HepG2 (cell line): ENCODE data around the gene TMEM253. TPM values are rescaled to one million over a fixed set of nuclear protein-coding genes. Genes with fewer than 3 reads are reported as not detected.

ENCODE experiments used
- CHD2 ChIP-seq: IDR thresholded peaks from 2 replicates; pipeline ENCODE4 v1.6.1; 2011; ENCODE audit warnings: low read depth, low read length, improper control_type of control experiment
- ESRRA ChIP-seq: sonication (generic); formaldehyde crosslinking; IDR thresholded peaks from 2 replicates; pipeline ENCODE4 v1.5.1; 2020; ENCODE audit warnings: mild to moderate bottlenecking, low read depth, missing genetic modification reagents
- HMG20B ChIP-seq: conservative IDR thresholded peaks from 2 replicates; pipeline ENCODE4 v1.6.1; 2016; ENCODE audit warnings: missing genetic modification reagents, missing compliant biosample characterization
- KLF13 ChIP-seq: sonication (generic); formaldehyde crosslinking; IDR thresholded peaks from 2 replicates; pipeline ENCODE4 v1.4.0; 2020; ENCODE audit warnings: mild to moderate bottlenecking, missing genetic modification reagents
- MBD4 ChIP-seq: IDR thresholded peaks from 2 replicates; pipeline ENCODE4 v1.6.1; 2012; ENCODE audit warnings: low read length, inconsistent platforms, borderline replicate concordance
- MED13 ChIP-seq: sonication (generic); formaldehyde crosslinking; IDR thresholded peaks from 2 replicates; pipeline ENCODE4 v1.5.0; 2020; ENCODE audit warnings: missing genetic modification reagents
- NFYC ChIP-seq: IDR thresholded peaks from 2 replicates; pipeline ENCODE4 v1.6.1; 2016; ENCODE audit warnings: missing genetic modification reagents, missing compliant biosample characterization
- PHF20 ChIP-seq: sonication (generic); formaldehyde crosslinking; IDR thresholded peaks from 2 replicates; pipeline ENCODE4 v1.5.0; 2020; ENCODE audit warnings: mild to moderate bottlenecking, missing genetic modification reagents
- PTBP1 ChIP-seq: fragments of 200-400 bp; formaldehyde crosslinking; IDR thresholded peaks from 2 replicates; pipeline ENCODE4 v1.6.1; 2018; ENCODE audit warnings: low read length, low read depth; ENCODE audit not compliant: poor library complexity, severe bottlenecking
- RBAK ChIP-seq: sonication (generic); formaldehyde crosslinking; IDR thresholded peaks from 2 replicates; pipeline ENCODE4 v1.5.1; 2020; ENCODE audit warnings: mild to moderate bottlenecking, missing genetic modification reagents
- RXRB ChIP-seq: IDR thresholded peaks from 2 replicates; pipeline ENCODE4 v1.6.1; 2016; ENCODE audit warnings: borderline replicate concordance, missing genetic modification reagents, missing compliant biosample characterization
- SAP130 ChIP-seq: IDR thresholded peaks from 2 replicates; pipeline ENCODE4 v1.6.1; 2016; ENCODE audit warnings: low read depth
- SIN3B ChIP-seq: fragments of 150-350 bp; IDR thresholded peaks from 2 replicates; pipeline ENCODE4 v1.6.1; 2014; ENCODE audit warnings: low read length
- SIX4 ChIP-seq: sonication (generic); formaldehyde crosslinking; IDR thresholded peaks from 2 replicates; pipeline ENCODE4 v1.4.0; 2020; ENCODE audit warnings: missing genetic modification reagents
- SSRP1 ChIP-seq: IDR thresholded peaks from 2 replicates; pipeline ENCODE4 v1.6.1; 2016; ENCODE audit warnings: control low read depth
- TARDBP ChIP-seq: sonication (generic); formaldehyde crosslinking; IDR thresholded peaks from 2 replicates; pipeline ENCODE4 v1.8.0; 2022; ENCODE audit warnings: mild to moderate bottlenecking, missing genetic modification reagents
- ZBTB8A ChIP-seq: sonication (generic); formaldehyde crosslinking; IDR thresholded peaks from 2 replicates; pipeline ENCODE4 v1.4.0; 2020; ENCODE audit warnings: mild to moderate bottlenecking, low read depth, missing genetic modification reagents, borderline replicate concordance
- ZNF143 ChIP-seq: sonication (generic); formaldehyde crosslinking; IDR thresholded peaks from 2 replicates; pipeline ENCODE4 v1.4.0; 2020; ENCODE audit warnings: missing genetic modification reagents
- ZNF256 ChIP-seq: sonication (generic); formaldehyde crosslinking; conservative IDR thresholded peaks from 2 replicates; pipeline ENCODE4 v1.4.0; 2020; ENCODE audit warnings: missing genetic modification reagents
- ZNF296 ChIP-seq: sonication (generic); formaldehyde crosslinking; conservative IDR thresholded peaks from 2 replicates; pipeline ENCODE4 v1.5.0; 2020; ENCODE audit warnings: mild to moderate bottlenecking, missing genetic modification reagents
- ZNF446 ChIP-seq: sonication (generic); formaldehyde crosslinking; IDR thresholded peaks from 2 replicates; pipeline ENCODE4 v1.5.0; 2020; ENCODE audit warnings: mild to moderate bottlenecking, missing genetic modification reagents
- ZNF577 ChIP-seq: sonication (generic); formaldehyde crosslinking; IDR thresholded peaks from 2 replicates; pipeline ENCODE4 v1.4.0; 2020; ENCODE audit warnings: mild to moderate bottlenecking, low read depth, missing genetic modification reagents, borderline replicate concordance
- ZNF768 ChIP-seq: sonication (generic); formaldehyde crosslinking; IDR thresholded peaks from 2 replicates; pipeline ENCODE4 v1.4.0; 2020; ENCODE audit warnings: missing genetic modification reagents
- polyA plus RNA-seq, 8 experiments: library from polyadenylated mRNA; depleted of rRNA in 3 of 8; stranded (reverse) in 7 of 8; unstranded in 1 of 8; fragments of >200 nt; fragmentation: Illumina TruSeq in 4 of 8; extraction: Trizol in 4 of 8; gene quantifications; 2 replicates each; pipeline versions ENCODE4 v1.2.1 to v1.2.3, GENCODE V29; 2011 to 2016; ENCODE audit warnings: low read depth in 4 of 8, missing spikeins in 1 of 8, mixed read lengths in 1 of 8; ENCODE audit not compliant: insufficient read depth in 1 of 8
- total RNA-seq, 5 experiments: library from RNA; depleted of rRNA; stranded (reverse); fragments of >200 nt; fragmentation: Illumina TruSeq; extraction: Trizol; gene quantifications; 2 replicates each; pipeline ENCODE4 v1.2.3, GENCODE V29; 2016; ENCODE audit warnings: low read depth in 1 of 5
- TF ChIP-seq, protein P1 (sequence below): sonication (generic); formaldehyde crosslinking; IDR thresholded peaks from 2 replicates; pipeline ENCODE4 v1.5.0; 2020; ENCODE audit warnings: missing genetic modification reagents, mild to moderate bottlenecking, borderline replicate concordance
- TF ChIP-seq, protein P2 (sequence below): sonication (generic); formaldehyde crosslinking; IDR thresholded peaks from 2 replicates; pipeline ENCODE4 v1.8.0; 2022; ENCODE audit warnings: mild to moderate bottlenecking, missing genetic modification reagents
- TF ChIP-seq, protein P3 (sequence below): sonication (generic); formaldehyde crosslinking; IDR thresholded peaks from 2 replicates; pipeline ENCODE4 v1.5.1; 2020; ENCODE audit warnings: mild to moderate bottlenecking, missing genetic modification reagents

The TMEM253 gene
- total and polyA plus RNA-seq, 2 of the 13 experiments (the other 11 are each of a cell fraction or from before 2014, with no cell fraction given), result 0.29 to 0.45 TPM

DNA sequence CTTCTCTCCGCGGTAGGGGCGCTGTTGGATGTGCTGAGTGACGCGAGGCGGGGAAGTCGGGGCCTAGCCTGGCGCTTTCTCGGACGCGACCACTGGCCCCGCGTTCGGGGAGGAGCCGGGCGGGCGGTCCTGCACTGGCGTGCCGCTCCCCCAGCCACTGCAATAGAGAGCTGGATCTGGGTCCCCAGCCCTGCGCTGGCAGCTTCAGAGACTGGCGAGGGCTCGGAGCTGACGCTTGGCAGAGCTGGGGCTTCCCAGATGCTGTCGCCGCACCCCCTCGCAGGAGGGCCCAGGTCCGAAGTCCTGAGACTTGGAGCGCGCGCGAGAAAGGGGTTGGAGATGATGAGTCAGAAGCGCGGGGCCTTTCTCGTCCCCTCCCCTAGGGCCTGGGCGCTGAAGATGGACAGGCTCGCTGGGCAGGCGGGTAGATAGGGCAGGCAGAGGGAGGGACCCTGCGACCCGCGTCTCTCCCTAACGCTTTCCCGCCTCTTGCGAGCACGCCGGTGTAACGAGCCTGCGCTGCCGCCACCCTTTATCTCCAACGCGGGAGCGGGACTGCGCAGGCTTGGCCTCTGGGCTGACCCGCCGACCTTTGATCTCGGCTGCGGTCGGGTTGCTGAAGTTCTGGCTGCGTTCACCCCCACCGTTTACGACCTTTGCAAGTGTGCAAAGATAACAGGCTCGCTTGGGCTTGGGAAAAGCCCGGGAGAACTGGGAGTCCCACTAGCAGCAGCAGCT lies 3.0 kb downstream of the TMEM253 start (continued):
- no peak for TF ChIP-seq MBD4
- peak; percentile 85 for TF ChIP-seq ZNF143
- peak; percentile 95 for TF ChIP-seq CHD2
- peak; percentile 63; the same call in 1 of the 2 replicates for TF ChIP-seq NFYC (CRISPR knock-in tag)
- peak; percentile 82 for TF ChIP-seq SIX4
- peak; percentile 92 for TF ChIP-seq MED13 (CRISPR knock-in tag)
- TF ChIP-seq, protein P1, sequence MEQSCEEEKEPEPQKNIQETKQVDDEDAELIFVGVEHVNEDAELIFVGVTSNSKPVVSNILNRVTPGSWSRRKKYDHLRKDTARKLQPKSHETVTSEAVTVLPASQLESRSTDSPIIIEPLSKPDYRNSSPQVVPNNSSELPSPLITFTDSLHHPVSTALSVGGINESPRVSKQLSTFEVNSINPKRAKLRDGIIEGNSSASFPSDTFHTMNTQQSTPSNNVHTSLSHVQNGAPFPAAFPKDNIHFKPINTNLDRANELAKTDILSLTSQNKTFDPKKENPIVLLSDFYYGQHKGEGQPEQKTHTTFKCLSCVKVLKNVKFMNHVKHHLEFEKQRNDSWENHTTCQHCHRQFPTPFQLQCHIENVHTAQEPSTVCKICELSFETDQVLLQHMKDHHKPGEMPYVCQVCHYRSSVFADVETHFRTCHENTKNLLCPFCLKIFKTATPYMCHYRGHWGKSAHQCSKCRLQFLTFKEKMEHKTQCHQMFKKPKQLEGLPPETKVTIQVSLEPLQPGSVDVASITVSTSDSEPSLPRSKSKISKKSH (CRISPR knock-in tag), result peak; percentile 94; the same call in 1 of the 2 replicates
- TF ChIP-seq RBAK (CRISPR knock-in tag), result 0 out of 2 replicates have a peak, but pooled peaks have one; percentile 13
- TF ChIP-seq PTBP1, result peak; percentile 96
- peak; percentile 61 for TF ChIP-seq HMG20B (CRISPR knock-in tag)
- TF ChIP-seq, protein P2, sequence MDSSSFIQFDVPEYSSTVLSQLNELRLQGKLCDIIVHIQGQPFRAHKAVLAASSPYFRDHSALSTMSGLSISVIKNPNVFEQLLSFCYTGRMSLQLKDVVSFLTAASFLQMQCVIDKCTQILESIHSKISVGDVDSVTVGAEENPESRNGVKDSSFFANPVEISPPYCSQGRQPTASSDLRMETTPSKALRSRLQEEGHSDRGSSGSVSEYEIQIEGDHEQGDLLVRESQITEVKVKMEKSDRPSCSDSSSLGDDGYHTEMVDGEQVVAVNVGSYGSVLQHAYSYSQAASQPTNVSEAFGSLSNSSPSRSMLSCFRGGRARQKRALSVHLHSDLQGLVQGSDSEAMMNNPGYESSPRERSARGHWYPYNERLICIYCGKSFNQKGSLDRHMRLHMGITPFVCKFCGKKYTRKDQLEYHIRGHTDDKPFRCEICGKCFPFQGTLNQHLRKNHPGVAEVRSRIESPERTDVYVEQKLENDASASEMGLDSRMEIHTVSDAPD (CRISPR knock-in tag), result peak; percentile 98
- TF ChIP-seq PHF20 (CRISPR knock-in tag), result peak; percentile 88
- peak; percentile 97 for TF ChIP-seq ZNF296 (CRISPR knock-in tag)
- peak; percentile 90; the same call in 1 of the 2 replicates for TF ChIP-seq KLF13
- peak; percentile 90; the same call in 1 of the 2 replicates for TF ChIP-seq ZNF577 (CRISPR knock-in tag)
- peak; percentile 77 for TF ChIP-seq RXRB (CRISPR knock-in tag)
- no peak; the same call in 1 of the 2 replicates for TF ChIP-seq SIN3B
- TF ChIP-seq SAP130, result peak; percentile 86
- TF ChIP-seq TARDBP (CRISPR knock-in tag), result peak; percentile 99
- peak; percentile 84 for TF ChIP-seq ZNF256 (CRISPR knock-in tag)
- TF ChIP-seq SSRP1 (CRISPR knock-in tag), result peak; percentile 77; the same call in 1 of the 2 replicates
- peak; percentile 64 for TF ChIP-seq ZNF768 (CRISPR knock-in tag)
- peak; percentile 97 for TF ChIP-seq ESRRA (CRISPR knock-in tag)
- no peak; the same call in none of the 2 replicates for TF ChIP-seq ZBTB8A (CRISPR knock-in tag)
- TF ChIP-seq, protein P3, sequence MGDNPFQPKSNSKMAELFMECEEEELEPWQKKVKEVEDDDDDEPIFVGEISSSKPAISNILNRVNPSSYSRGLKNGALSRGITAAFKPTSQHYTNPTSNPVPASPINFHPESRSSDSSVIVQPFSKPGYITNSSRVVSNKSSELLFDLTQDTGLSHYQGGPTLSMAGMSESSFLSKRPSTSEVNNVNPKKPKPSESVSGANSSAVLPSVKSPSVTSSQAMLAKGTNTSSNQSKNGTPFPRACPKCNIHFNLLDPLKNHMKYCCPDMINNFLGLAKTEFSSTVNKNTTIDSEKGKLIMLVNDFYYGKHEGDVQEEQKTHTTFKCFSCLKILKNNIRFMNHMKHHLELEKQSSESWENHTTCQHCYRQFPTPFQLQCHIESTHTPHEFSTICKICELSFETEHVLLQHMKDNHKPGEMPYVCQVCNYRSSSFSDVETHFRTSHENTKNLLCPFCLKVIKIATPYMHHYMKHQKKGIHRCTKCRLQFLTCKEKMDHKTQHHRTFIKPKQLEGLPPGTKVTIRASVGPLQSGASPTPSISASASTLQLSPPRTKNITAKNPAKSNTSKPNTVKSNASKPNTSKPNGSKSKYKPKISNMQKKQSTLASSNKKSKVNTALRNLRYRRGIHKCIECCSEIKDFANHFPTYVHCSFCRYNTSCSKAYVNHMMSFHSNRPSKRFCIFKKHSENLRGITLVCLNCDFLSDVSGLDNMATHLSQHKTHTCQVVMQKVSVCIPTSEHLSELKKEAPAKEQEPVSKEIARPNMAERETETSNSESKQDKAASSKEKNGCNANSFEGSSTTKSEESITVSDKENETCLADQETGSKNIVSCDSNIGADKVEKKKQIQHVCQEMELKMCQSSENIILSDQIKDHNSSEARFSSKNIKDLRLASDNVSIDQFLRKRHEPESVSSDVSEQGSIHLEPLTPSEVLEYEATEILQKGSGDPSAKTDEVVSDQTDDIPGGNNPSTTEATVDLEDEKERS (CRISPR knock-in tag), result peak; percentile 72; the same call in 1 of the 2 replicates
- TF ChIP-seq ZNF446 (CRISPR knock-in tag), result peak; percentile 84
